ENCODE data around the gene DLGAP1. TPM values are rescaled to one million over a fixed set of nuclear protein-coding genes. Genes with fewer than 3 reads are reported as not detected.

Gene DLGAP1
- total and polyA plus RNA-seq, 2 of the 13 experiments (the other 11 are each of a cell fraction or from before 2014, with no cell fraction given) = 0.01 TPM; not detected in 1

DNA sequence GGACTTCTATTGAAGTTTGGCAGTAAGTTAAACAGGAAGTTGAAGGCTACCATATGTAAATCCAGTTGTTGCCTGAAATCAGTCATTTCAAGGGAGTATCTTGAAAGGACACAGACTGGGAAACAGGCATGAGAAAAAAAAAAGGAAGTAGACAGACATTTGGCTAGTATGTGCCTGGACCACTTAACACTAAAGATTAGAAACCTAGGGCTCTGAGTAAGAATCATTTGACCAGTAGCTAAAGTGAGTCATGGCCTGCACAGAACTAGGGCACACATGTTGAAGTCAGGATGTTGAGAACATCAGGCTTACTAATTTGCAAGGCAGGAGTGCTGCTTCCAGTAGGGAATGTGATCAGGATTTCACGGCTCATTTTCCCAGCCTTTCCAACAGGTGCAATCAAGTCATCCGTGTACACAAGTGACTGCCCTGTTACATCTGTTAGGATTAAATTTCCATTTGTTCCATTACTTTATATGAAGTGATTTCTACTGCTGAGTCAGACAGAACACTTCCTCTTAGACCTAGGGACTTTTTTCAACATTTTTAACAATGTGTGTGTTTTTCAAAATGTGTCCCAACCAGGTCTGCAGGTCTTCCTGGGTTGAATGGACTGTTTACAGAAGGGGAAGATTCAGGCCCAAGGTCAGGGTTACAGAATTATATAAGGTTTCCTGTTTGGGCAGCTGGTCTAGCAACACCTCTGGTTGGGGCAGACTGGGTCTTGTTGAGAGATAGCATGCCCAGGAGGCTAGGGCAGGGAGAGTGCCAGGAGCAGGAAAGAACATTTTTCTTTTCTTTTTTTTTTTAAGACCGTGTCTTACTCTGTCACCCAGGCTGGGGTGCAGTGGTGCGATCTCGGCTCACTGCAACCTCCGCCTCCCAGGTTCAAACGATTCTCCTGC is 859.5 kb downstream of the DLGAP1 start (continued):
- TF ChIP-seq, protein P1, sequence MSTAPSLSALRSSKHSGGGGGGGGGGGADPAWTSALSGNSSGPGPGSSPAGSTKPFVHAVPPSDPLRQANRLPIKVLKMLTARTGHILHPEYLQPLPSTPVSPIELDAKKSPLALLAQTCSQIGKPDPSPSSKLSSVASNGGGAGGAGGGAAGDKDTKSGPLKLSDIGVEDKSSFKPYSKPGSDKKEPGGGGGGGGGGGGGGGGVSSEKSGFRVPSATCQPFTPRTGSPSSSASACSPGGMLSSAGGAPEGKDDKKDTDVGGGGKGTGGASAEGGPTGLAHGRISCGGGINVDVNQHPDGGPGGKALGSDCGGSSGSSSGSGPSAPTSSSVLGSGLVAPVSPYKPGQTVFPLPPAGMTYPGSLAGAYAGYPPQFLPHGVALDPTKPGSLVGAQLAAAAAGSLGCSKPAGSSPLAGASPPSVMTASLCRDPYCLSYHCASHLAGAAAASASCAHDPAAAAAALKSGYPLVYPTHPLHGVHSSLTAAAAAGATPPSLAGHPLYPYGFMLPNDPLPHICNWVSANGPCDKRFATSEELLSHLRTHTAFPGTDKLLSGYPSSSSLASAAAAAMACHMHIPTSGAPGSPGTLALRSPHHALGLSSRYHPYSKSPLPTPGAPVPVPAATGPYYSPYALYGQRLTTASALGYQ (CRISPR knock-in tag; IDR thresholded peaks at IDR 0.05) = peak; percentile 58; the same call in 1 of the 2 replicates
- TF ChIP-seq BCL6 (CRISPR knock-in tag; IDR thresholded peaks at IDR 0.05) (peak; percentile 95), SRF (IDR thresholded peaks at IDR 0.05; ENCODE audit: low read depth, low read length) (no peak), ZNF317 (CRISPR knock-in tag; IDR thresholded peaks at IDR 0.05) (peak; percentile 76), PRMT3 (CRISPR knock-in tag; IDR thresholded peaks at IDR 0.05; ENCODE audit: borderline replicate concordance, low read depth) (no peak), CHD2 (IDR thresholded peaks at IDR 0.05; ENCODE audit: low read depth, low read length) (no peak), ZMYM4 (CRISPR knock-in tag; IDR thresholded peaks at IDR 0.05) (peak; percentile 54), DMAP1 (CRISPR knock-in tag; IDR thresholded peaks at IDR 0.05) (0 out of 2 replicates have a peak, but pooled peaks have one; percentile 25), MAZ (IDR thresholded peaks at IDR 0.05; ENCODE audit: borderline replicate concordance, low read depth, low read length) (no peak), MAZ (CRISPR knock-in tag; IDR thresholded peaks at IDR 0.05; ENCODE audit: low read depth) (no peak; the same call in 1 of the 2 replicates), ISL2 (CRISPR knock-in tag; IDR thresholded peaks at IDR 0.05) (peak; percentile 92), ZNF556 (CRISPR knock-in tag; IDR thresholded peaks at IDR 0.05; ENCODE audit: borderline replicate concordance) (peak; percentile 55; the same call in 1 of the 2 replicates), KAT8 (CRISPR knock-in tag; IDR thresholded peaks at IDR 0.05) (peak; percentile 78), ZSCAN31 (CRISPR knock-in tag; IDR thresholded peaks at IDR 0.05; ENCODE audit: low read depth) (0 out of 2 replicates have a peak, but pooled peaks have one; percentile 18), BHLHE40 (IDR thresholded peaks at IDR 0.05; ENCODE audit: low read length) (no peak), ZNF615 (CRISPR knock-in tag; IDR thresholded peaks at IDR 0.05; ENCODE audit: borderline replicate concordance) (no peak)
- TF ChIP-seq, protein P2, sequence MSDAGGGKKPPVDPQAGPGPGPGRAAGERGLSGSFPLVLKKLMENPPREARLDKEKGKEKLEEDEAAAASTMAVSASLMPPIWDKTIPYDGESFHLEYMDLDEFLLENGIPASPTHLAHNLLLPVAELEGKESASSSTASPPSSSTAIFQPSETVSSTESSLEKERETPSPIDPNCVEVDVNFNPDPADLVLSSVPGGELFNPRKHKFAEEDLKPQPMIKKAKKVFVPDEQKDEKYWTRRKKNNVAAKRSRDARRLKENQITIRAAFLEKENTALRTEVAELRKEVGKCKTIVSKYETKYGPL (CRISPR knock-in tag; IDR thresholded peaks at IDR 0.05) = peak; percentile 94
- TF ChIP-seq, protein P3, sequence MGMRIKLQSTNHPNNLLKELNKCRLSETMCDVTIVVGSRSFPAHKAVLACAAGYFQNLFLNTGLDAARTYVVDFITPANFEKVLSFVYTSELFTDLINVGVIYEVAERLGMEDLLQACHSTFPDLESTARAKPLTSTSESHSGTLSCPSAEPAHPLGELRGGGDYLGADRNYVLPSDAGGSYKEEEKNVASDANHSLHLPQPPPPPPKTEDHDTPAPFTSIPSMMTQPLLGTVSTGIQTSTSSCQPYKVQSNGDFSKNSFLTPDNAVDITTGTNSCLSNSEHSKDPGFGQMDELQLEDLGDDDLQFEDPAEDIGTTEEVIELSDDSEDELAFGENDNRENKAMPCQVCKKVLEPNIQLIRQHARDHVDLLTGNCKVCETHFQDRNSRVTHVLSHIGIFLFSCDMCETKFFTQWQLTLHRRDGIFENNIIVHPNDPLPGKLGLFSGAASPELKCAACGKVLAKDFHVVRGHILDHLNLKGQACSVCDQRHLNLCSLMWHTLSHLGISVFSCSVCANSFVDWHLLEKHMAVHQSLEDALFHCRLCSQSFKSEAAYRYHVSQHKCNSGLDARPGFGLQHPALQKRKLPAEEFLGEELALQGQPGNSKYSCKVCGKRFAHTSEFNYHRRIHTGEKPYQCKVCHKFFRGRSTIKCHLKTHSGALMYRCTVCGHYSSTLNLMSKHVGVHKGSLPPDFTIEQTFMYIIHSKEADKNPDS (CRISPR knock-in tag; IDR thresholded peaks at IDR 0.05) = 0 out of 2 replicates have a peak, but pooled peaks have one; percentile 30
- TF ChIP-seq, protein P4, sequence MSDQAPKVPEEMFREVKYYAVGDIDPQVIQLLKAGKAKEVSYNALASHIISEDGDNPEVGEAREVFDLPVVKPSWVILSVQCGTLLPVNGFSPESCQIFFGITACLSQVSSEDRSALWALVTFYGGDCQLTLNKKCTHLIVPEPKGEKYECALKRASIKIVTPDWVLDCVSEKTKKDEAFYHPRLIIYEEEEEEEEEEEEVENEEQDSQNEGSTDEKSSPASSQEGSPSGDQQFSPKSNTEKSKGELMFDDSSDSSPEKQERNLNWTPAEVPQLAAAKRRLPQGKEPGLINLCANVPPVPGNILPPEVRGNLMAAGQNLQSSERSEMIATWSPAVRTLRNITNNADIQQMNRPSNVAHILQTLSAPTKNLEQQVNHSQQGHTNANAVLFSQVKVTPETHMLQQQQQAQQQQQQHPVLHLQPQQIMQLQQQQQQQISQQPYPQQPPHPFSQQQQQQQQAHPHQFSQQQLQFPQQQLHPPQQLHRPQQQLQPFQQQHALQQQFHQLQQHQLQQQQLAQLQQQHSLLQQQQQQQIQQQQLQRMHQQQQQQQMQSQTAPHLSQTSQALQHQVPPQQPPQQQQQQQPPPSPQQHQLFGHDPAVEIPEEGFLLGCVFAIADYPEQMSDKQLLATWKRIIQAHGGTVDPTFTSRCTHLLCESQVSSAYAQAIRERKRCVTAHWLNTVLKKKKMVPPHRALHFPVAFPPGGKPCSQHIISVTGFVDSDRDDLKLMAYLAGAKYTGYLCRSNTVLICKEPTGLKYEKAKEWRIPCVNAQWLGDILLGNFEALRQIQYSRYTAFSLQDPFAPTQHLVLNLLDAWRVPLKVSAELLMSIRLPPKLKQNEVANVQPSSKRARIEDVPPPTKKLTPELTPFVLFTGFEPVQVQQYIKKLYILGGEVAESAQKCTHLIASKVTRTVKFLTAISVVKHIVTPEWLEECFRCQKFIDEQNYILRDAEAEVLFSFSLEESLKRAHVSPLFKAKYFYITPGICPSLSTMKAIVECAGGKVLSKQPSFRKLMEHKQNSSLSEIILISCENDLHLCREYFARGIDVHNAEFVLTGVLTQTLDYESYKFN (CRISPR knock-in tag; conservative IDR thresholded peaks at IDR 0.05) = peak; percentile 91

Measured in HepG2 (cell line).